Prostate gland (tissue), 2 donors: Measurements from ENCODE around the gene PNKP. TPM values are rescaled to one million over a fixed set of nuclear protein-coding genes. Genes with fewer than 3 reads are reported as not detected.
A peak's percentile ranks its signal among the peaks of the same experiment; 100 is the strongest.

ENCODE experiments used
- DNase-seq: peaks from one replicate; pipeline ENCODE4 v3.0.0-alpha.2; 2019; ENCODE audit warnings: low spot score
- H3K27ac ChIP-seq, 2 donors: fragments of 200-600 bp; sonication (generic); 2 replicates each; pipeline ENCODE4 v1.5.1; 2017 to 2019
- H3K27me3 ChIP-seq: fragments of 200-600 bp; sonication (generic); replicated peaks from 2 replicates; pipeline ENCODE4 v1.5.1; 2019; ENCODE audit not compliant: insufficient read depth
- H3K36me3 ChIP-seq, 2 donors: fragments of 200-600 bp; sonication (generic); 1 replicate in 1 of 2; 2 replicates in 1 of 2; pipeline versions ENCODE4 v1.5.1 to v1.8.1; 2017 to 2019
- H3K4me1 ChIP-seq: fragments of 200-600 bp; sonication (generic); replicated peaks from 2 replicates; pipeline ENCODE4 v1.5.1; 2019
- H3K4me3 ChIP-seq, 2 donors: fragments of 200-600 bp; sonication (generic); 2 replicates each; pipeline ENCODE4 v1.5.1; 2017 to 2019
- H3K9me3 ChIP-seq: fragments of 200-600 bp; sonication (generic); 2 replicates; pipeline ENCODE4 v1.5.1; 2017
- POLR2A ChIP-seq: fragments of 450-650 bp; IDR thresholded peaks from one replicate; pipeline ENCODE4 v1.6.1; 2016; ENCODE audit warnings: antibody characterized with exemption, mild to moderate bottlenecking
- POLR2AphosphoS5 ChIP-seq: sonication (generic); formaldehyde crosslinking; IDR thresholded peaks from one replicate; pipeline ENCODE4 v1.6.1; 2017; ENCODE audit warnings: antibody characterized with exemption
- WGBS: methylation state at CpG from one replicate; pipeline ENCODE4 v1.1.5; 2018; 5-methylcytosine and 5-hydroxymethylcytosine counted together
- intact Hi-C: fragments of 100-400 bp; cut with DNase I; formaldehyde crosslinking; loops from one replicate; pipeline ENCODE4 v1.14.2; 2022
- total RNA-seq, 2 donors: library from RNA; depleted of rRNA; stranded (reverse); fragments of >200 nt; gene quantifications; one replicate each; pipeline ENCODE4 v1.1.0, GENCODE V29; 2016
- TF ChIP-seq, protein P1 (sequence below), 4 experiments: fragments of 200-600 bp in 2 of 4; fragments of 450-650 bp in 2 of 4; sonication (generic) in 2 of 4; IDR thresholded peaks; 1 replicate in 3 of 4; 2 replicates in 1 of 4; pipeline ENCODE4 v1.5.1; 2016 to 2019; ENCODE audit warnings: antibody characterized with exemption in 4 of 4, mild to moderate bottlenecking in 2 of 4, moderate library complexity in 2 of 4

The PNKP gene
- total RNA-seq, 2 donors from 2014 or later, result 64.9 to 128 TPM

DNA sequence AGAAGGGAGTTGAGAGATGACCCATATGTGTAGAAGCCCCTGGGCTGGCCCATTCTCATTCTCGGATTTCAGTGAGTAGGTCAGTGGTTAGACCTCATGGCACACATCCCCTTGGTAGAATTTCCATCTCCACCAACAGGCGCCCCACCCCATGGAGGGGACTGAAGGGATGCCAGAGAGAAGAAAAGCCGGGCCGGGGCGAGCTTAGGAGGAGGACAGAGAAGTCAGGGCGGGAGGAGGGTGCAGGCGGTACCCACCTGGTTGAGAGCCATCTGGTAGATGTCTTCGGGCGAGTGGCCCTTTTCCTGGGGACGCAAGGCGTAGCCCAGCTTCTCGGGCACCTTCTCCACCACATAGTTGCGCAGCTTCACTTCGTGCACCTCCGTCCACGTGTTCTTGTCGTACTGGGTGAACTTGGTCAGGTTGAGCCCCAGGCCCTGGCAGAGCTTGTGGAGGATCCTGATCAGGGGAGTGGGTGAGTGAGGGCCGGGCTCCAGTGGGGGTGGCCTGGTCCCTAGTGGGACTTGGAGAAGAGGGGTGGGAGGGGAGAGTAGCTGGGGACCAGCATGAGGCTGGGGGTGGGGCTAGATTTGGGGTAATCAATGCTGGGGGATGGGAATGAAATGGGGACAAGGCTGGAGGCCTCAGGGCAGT, 26.8 kb upstream of the PNKP start:
- 95% methylated on average over 18 of the region's 18 CpGs for WGBS

DNA sequence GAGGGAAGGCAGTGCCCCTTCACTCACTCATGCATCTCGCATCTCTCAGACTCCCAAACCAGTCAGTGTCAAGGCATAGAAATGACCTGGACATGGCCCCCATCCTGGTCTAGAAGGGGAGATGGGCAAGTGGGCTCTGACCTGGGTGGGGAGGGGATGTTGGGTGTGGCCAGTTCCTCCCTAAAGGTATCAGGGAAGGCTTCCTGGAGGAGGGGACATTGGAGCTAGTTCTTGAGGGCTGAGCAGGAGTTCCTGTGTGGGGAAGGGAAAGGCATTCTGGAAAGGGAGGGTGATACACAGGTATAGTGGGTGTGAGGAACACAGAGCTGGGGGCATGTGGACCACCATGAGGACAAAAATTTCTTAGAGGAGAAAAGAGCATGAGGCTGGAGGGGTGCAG, 25.3 kb upstream of the PNKP start:
- intact Hi-C loops, result no loop called here
- no peaks in the 10 kb centered on the region for H3K9me3 ChIP-seq
- WGBS, result 89% methylated on average over 1 of the region's 1 CpG
- TF ChIP-seq, protein P1, sequence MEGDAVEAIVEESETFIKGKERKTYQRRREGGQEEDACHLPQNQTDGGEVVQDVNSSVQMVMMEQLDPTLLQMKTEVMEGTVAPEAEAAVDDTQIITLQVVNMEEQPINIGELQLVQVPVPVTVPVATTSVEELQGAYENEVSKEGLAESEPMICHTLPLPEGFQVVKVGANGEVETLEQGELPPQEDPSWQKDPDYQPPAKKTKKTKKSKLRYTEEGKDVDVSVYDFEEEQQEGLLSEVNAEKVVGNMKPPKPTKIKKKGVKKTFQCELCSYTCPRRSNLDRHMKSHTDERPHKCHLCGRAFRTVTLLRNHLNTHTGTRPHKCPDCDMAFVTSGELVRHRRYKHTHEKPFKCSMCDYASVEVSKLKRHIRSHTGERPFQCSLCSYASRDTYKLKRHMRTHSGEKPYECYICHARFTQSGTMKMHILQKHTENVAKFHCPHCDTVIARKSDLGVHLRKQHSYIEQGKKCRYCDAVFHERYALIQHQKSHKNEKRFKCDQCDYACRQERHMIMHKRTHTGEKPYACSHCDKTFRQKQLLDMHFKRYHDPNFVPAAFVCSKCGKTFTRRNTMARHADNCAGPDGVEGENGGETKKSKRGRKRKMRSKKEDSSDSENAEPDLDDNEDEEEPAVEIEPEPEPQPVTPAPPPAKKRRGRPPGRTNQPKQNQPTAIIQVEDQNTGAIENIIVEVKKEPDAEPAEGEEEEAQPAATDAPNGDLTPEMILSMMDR (IDR thresholded peaks at IDR 0.05), result no peak
- no peaks in the 10 kb centered on the region for H3K4me1 ChIP-seq
- DNase-seq, result no peak
- no peaks in the 10 kb centered on the region for H3K27me3 ChIP-seq
- H3K27ac ChIP-seq, result no peak overlapping the region
- no peaks in the 10 kb centered on the region for H3K36me3 ChIP-seq
- no peak overlapping the region for H3K4me3 ChIP-seq

More for the DNA sequence above, 26.8 kb upstream of the PNKP start:
- Histone ChIP-seq H3K4me1 (no peaks in the 10 kb centered on the region), H3K27ac (no peak overlapping the region), H3K36me3 (no peaks in the 10 kb centered on the region), H3K9me3 (no peaks in the 10 kb centered on the region), H3K4me3 (no peak overlapping the region), H3K27me3 (no peaks in the 10 kb centered on the region)
- intact Hi-C loops, result no loop called here
- no peak for TF ChIP-seq POLR2A
- TF ChIP-seq, protein P1 (IDR thresholded peaks at IDR 0.05), result no peak
- DNase-seq, result no peak

DNA sequence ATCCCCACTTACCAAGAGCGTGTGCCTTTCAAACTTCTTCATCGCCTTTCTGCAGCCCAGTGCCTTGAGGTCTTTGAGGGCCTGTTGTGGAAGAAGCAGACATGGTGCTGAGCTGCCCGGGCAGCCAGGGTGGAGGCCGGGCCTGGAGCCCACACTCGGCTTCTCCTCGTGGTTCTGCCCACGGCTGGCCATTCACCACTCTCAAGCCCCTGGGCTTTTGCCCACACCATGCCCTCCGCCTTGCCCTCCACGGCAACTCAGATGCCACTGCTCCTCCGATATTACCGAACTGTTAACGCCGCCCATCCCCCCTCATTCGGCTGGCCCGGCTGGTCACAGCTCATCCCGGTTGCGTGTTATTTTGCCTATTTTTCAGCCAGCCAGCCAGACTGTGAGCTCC, 24.0 kb upstream of the PNKP start:
- intact Hi-C loops, result no loop called here

DNA sequence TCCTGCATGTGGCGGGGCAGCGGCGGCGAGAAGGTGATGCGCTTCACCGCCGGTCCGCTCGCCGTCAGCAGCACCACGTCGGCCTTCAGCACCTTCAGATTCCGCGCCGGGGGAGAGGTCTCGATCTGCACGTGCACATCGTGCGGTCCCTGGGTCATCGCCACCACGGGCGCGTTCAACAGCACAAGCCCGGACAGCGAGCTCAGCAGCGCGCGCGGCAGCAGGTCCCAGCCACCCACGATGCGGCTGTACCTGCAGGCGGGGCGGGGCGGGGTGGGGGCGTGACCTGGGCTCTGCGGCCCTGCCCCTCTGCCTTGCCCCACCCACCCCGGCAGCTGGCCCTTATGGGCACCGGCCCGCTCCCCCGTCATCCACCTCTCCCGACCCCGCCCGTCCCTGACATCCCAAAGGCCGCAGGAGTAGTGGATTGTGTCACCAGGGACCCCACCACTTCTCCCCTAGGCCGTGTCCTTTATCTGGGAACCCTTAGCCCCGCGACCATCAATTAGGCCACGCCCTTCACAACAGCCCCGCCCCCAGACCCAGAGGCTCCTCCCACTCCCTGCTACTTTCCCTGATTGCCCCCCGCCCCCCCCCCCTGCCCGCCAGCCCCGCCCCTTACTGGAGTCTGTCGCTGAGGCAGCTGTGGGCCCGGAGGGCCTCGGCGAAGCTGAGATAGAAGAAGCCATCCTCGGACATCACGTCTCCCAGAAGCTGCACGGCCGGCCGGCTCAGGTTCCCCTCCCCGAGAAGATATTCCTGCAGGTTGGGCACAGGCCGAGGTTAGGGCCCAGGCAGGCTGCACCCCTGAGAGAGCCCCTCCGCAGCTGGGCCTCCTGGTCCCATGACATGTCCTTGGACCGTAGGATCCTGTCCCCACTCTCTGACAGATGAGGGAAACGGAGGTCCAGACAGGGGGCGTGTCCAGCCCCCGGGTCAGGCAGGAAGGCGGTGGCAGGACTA, 23.3 kb upstream of the PNKP start:
- Histone ChIP-seq H3K4me1 (no peaks in the 10 kb centered on the region), H3K36me3 (no peaks in the 10 kb centered on the region), H3K27ac (no peak overlapping the region), H3K9me3 (no peaks in the 10 kb centered on the region), H3K27me3 (no peaks in the 10 kb centered on the region), H3K4me3 (peak overlapping the region in 1 of 2 donors; percentile 17)
- DNase-seq, result no peak
- TF ChIP-seq POLR2AphosphoS5, result no peak
- TF ChIP-seq, protein P1 (IDR thresholded peaks at IDR 0.05), result peak in 1 of 4 experiments; percentile 5
- WGBS, result 12% methylated on average over 56 of the region's 69 CpGs
- intact Hi-C loops, result no loop called here

More for the DNA sequence above, 24.0 kb upstream of the PNKP start:
- Histone ChIP-seq H3K4me3 (no peak overlapping the region), H3K27me3 (no peaks in the 10 kb centered on the region), H3K27ac (no peak overlapping the region), H3K9me3 (no peaks in the 10 kb centered on the region), H3K36me3 (no peaks in the 10 kb centered on the region), H3K4me1 (no peaks in the 10 kb centered on the region)
- no peak for DNase-seq
- no peak for TF ChIP-seq POLR2A
- TF ChIP-seq, protein P1 (IDR thresholded peaks at IDR 0.05), result no peak
- no peak for TF ChIP-seq POLR2AphosphoS5
- WGBS, result 85% methylated on average over 17 of the region's 17 CpGs
